T-helper 17 cell (primary cell): ENCODE measurements around the gene SOCS7. TPM values are rescaled to one million over a fixed set of nuclear protein-coding genes. Genes with fewer than 3 reads are reported as not detected.

Experiments
- ATAC-seq: fragments of 150-1000 bp; cut with Tn5 transposase; 2 replicates; pipeline ENCODE4 v1.10.0; 2021; ENCODE audit warnings: mild to moderate bottlenecking, moderate library complexity
- DNase-seq, 3 donors: peaks; one replicate each; pipeline versions ENCODE4 v3.0.0 to v3.0.0-alpha.2; 2020 to 2021
- H3K9me3 ChIP-seq: one replicate; pipeline ENCODE4 v1.7.0; 2013; ENCODE audit warnings: low read length, mild to moderate bottlenecking; ENCODE audit not compliant: control insufficient read depth, poor library complexity, severe bottlenecking
- H3K27ac Mint-ChIP-seq: one replicate; pipeline ENCODE4 v1.8.0; 2022; ENCODE audit warnings: mild to moderate bottlenecking, moderate library complexity, mixed read lengths
- H3K27me3 Mint-ChIP-seq: one replicate; pipeline ENCODE4 v1.8.0; 2022; ENCODE audit warnings: mixed read lengths
- H3K36me3 Mint-ChIP-seq: one replicate; pipeline ENCODE4 v1.8.0; 2022; ENCODE audit warnings: low read depth, mixed read lengths
- H3K4me1 Mint-ChIP-seq: one replicate; pipeline ENCODE4 v1.8.0; 2022; ENCODE audit warnings: mild to moderate bottlenecking, mixed read lengths
- H3K4me3 Mint-ChIP-seq: one replicate; pipeline ENCODE4 v1.8.0; 2022; ENCODE audit warnings: mild to moderate bottlenecking, moderate library complexity, mixed read lengths
- total RNA-seq, 4 donors: library from RNA in 2 of 4; stranded (reverse) in 2 of 4; gene quantifications; one replicate each; pipeline ENCODE4 v1.2.3 and lab custom pipeline; 2022 to 2026

Gene SOCS7
- total RNA-seq, 2 donors from 2014 or later = 15.5 to 18.7 TPM

DNA sequence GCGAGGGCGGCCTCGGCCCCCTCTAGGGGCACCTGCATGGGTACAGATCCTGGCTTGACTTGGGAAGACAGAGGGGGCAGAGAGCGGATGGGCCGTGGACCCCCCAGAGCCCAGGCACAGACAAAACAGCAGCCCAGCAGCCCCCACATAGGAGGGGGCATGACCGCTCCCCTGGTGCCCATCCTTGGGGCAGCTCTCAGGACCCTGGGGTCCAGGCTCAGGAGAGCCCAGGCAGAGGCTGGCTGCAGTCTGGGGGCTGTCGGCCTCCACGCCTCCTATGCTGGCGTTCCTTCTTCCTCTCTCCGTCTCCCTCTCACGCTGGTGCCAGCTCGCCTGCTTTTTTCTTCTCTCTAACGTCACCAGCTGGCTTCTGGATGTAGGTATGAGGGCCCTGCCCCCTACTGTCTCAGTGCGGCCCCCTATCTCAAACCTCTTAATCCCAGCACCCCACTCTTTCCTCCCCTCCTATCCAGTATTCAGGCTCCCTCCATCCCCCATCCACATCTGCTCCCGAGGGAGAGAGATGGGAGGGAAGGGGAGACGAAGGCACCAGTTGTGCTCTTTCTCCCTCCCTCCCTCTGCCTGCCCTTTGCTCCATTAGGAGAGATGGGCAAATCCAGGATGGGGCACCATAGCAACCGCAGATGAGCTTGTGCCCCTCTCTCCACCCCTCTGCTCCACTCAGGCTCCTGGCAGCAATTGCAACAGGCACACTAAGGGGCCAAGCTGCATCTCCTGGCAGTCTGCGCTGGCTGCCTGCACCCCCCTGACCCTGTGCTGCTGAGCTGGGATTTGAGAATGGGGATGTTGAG lies 7.8 kb upstream of the SOCS7 start, which contains the start of gene GPR179:
GPR179 (minus strand) TSS at position 349 of the 812 bp plus-strand sequence; CDS start at position 182, 167 bp downstream.
- peaks cover under 1% of the 10 kb centered on the region for H3K4me1 Mint-ChIP-seq
- H3K27me3 Mint-ChIP-seq = peaks cover 32% of the 10 kb centered on the region
- H3K4me3 Mint-ChIP-seq = no peak within 1 kb of the TSS
- peaks cover 3% of the 10 kb centered on the region for H3K36me3 Mint-ChIP-seq
- no peaks in the 10 kb centered on the region for H3K9me3 ChIP-seq
- H3K27ac Mint-ChIP-seq = no peak within 1 kb of the TSS
- DNase-seq (no peak), ATAC-seq (no peak)

DNA sequence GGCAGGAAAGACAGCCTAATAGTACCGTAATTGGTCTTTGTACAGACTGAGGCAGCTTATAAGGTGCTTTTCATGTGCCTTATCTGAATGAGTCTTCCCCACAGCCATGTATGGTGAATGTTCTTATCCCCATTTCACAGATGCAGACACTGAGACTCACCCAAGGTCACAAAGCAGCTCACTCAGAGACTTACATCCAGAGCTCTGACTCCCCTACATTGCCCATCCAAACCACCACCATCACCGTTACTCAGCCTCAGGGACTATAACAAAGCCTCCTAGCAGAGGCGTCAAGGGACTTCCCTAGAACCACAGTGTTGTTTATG lies 7.3 kb upstream of the SOCS7 start:
- DNase-seq (no peak), ATAC-seq (no peak)
- no peak overlapping the region for H3K27ac Mint-ChIP-seq
- peaks cover 32% of the 10 kb centered on the region for H3K27me3 Mint-ChIP-seq
- H3K4me3 Mint-ChIP-seq = no peak overlapping the region
- peaks cover 3% of the 10 kb centered on the region for H3K36me3 Mint-ChIP-seq
- H3K9me3 ChIP-seq = no peaks in the 10 kb centered on the region
- H3K4me1 Mint-ChIP-seq = peaks cover 4% of the 10 kb centered on the region

GRCh38 chr17:38345743-38346142 lies 5.9 kb upstream of the SOCS7 start:
- Mint-ChIP-seq H3K4me1 (peaks cover 9% of the 10 kb centered on the region), H3K27me3 (peaks cover 32% of the 10 kb centered on the region), H3K36me3 (peaks cover 3% of the 10 kb centered on the region), H3K27ac (no peak overlapping the region), H3K4me3 (no peak overlapping the region)
- ATAC-seq (no peak), DNase-seq (no peak)
- H3K9me3 ChIP-seq = no peaks in the 10 kb centered on the region

- DNase-seq (peak; percentile 57 to 82 (median 63)), ATAC-seq (peak; percentile 67)
- H3K36me3 Mint-ChIP-seq = no peaks in the 10 kb centered on the region
- H3K9me3 ChIP-seq = no peaks in the 10 kb centered on the region
- H3K27ac Mint-ChIP-seq = no peak overlapping the region
- no peak overlapping the region for H3K4me3 Mint-ChIP-seq
- peaks cover 14% of the 10 kb centered on the region for H3K4me1 Mint-ChIP-seq
- peaks cover 12% of the 10 kb centered on the region for H3K27me3 Mint-ChIP-seq
Measured at GRCh38 chr17:38349097-38349730, 2.4 kb upstream of the SOCS7 start.

GRCh38 chr17:38350035-38350434 lies 1.6 kb upstream of the SOCS7 start:
- Mint-ChIP-seq H3K27ac (peak overlapping the region; percentile 88), H3K4me1 (peaks cover 20% of the 10 kb centered on the region), H3K4me3 (peak overlapping the region; percentile 19), H3K36me3 (no peaks in the 10 kb centered on the region), H3K27me3 (peaks cover 7% of the 10 kb centered on the region)
- ATAC-seq = no peak
- no peak for DNase-seq
- H3K9me3 ChIP-seq = no peaks in the 10 kb centered on the region

DNA sequence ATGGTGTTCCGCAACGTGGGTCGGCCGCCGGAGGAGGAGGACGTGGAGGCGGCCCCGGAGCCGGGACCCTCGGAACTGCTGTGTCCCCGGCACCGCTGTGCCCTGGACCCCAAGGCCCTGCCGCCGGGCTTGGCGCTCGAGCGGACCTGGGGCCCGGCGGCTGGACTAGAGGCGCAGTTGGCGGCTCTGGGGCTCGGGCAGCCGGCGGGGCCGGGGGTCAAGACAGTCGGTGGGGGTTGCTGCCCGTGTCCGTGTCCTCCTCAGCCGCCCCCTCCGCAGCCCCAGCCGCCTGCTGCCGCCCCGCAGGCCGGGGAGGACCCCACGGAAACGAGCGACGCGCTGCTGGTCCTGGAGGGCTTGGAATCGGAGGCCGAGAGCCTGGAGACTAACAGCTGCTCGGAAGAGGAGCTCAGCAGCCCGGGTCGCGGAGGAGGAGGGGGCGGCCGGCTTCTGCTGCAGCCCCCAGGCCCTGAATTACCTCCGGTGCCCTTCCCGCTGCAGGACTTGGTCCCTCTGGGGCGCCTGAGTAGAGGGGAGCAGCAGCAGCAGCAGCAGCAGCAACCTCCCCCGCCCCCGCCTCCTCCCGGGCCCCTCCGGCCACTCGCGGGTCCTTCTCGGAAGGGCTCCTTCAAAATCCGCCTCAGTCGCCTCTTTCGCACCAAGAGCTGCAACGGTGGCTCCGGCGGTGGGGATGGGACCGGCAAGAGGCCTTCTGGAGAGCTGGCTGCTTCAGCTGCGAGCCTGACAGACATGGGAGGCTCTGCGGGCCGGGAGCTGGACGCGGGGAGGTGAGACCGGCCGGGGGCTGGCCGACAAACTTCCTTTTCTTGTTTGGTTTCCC lies 821 bp downstream of the SOCS7 start:
- Mint-ChIP-seq H3K36me3 (no peaks in the 10 kb centered on the region), H3K27me3 (no peaks in the 10 kb centered on the region), H3K27ac (no peak overlapping the region), H3K4me3 (peak overlapping the region; percentile 95), H3K4me1 (peaks cover 37% of the 10 kb centered on the region)
- H3K9me3 ChIP-seq = no peaks in the 10 kb centered on the region
- DNase-seq (no peak), ATAC-seq (no peak)

DNA sequence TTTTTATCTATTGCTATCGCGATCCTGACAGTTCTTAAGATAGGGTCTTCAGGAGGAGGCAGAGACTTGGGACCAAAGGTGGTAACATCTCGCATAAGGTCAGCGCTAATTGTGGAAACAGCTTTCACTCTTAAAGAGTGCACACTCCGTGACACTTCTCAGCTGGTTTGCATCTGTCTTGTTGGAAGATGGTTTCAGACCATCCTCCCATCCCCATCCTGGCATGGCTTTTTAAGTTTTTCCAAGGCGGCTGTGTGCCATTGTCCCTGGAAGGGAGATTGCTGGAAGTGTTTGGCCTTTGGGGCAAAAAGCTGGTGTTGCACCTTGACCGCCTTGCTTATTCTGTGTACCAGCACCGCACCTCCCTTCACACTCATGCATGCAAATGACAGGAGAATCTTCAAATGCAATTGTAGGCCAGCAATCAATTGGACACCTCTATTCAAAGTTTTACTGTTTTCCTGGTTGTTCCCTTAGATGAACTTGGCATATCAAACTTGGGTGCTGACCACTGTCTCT lies 1.5 kb downstream of the SOCS7 start:
- Mint-ChIP-seq H3K4me3 (peak overlapping the region; percentile 95), H3K4me1 (peaks cover 41% of the 10 kb centered on the region), H3K27me3 (no peaks in the 10 kb centered on the region), H3K27ac (no peak overlapping the region), H3K36me3 (no peaks in the 10 kb centered on the region)
- DNase-seq = no peak
- ATAC-seq = no peak
- no peaks in the 10 kb centered on the region for H3K9me3 ChIP-seq

- H3K27me3 Mint-ChIP-seq = no peaks in the 10 kb centered on the region
- DNase-seq = no peak
- H3K27ac Mint-ChIP-seq = no peak overlapping the region
- H3K4me3 Mint-ChIP-seq = peak overlapping the region; percentile 95
- H3K9me3 ChIP-seq = no peaks in the 10 kb centered on the region
- no peak for ATAC-seq
- H3K36me3 Mint-ChIP-seq = no peaks in the 10 kb centered on the region
- peaks cover 41% of the 10 kb centered on the region for H3K4me1 Mint-ChIP-seq
Measured at GRCh38 chr17:38353668-38354067, 2.0 kb downstream of the SOCS7 start.

GRCh38 chr17:38354466-38354865 lies 2.8 kb downstream of the SOCS7 start:
- ATAC-seq = no peak
- H3K4me1 Mint-ChIP-seq = peaks cover 36% of the 10 kb centered on the region
- H3K27me3 Mint-ChIP-seq = no peaks in the 10 kb centered on the region
- no peaks in the 10 kb centered on the region for H3K36me3 Mint-ChIP-seq
- DNase-seq = no peak
- H3K9me3 ChIP-seq = no peaks in the 10 kb centered on the region
- no peak overlapping the region for H3K27ac Mint-ChIP-seq
- H3K4me3 Mint-ChIP-seq = peak overlapping the region; percentile 28

DNA sequence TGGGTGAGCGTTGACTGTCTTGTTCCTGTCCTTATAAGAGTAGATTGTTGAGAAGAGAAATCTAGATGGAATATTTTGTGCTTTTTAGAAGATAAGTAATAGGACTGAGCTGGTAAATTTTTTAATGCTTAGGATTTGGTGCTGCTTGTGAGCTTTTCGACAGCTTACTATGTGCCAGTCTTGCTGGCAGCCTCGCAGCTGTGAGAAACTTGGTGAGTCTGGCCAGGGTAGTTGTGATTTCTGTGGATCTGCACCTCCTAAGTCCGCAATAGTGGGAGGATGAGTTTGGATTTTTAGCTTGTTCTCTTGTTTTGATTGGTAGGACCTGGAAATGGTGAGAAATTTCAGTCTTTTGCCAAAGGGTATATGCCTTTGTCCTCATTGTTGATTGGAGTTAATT lies 3.6 kb downstream of the SOCS7 start:
- Mint-ChIP-seq H3K36me3 (no peaks in the 10 kb centered on the region), H3K27ac (no peak overlapping the region), H3K4me1 (peaks cover 34% of the 10 kb centered on the region), H3K27me3 (no peaks in the 10 kb centered on the region), H3K4me3 (peak overlapping the region; percentile 15)
- ATAC-seq = no peak
- no peak for DNase-seq
- no peaks in the 10 kb centered on the region for H3K9me3 ChIP-seq

DNA sequence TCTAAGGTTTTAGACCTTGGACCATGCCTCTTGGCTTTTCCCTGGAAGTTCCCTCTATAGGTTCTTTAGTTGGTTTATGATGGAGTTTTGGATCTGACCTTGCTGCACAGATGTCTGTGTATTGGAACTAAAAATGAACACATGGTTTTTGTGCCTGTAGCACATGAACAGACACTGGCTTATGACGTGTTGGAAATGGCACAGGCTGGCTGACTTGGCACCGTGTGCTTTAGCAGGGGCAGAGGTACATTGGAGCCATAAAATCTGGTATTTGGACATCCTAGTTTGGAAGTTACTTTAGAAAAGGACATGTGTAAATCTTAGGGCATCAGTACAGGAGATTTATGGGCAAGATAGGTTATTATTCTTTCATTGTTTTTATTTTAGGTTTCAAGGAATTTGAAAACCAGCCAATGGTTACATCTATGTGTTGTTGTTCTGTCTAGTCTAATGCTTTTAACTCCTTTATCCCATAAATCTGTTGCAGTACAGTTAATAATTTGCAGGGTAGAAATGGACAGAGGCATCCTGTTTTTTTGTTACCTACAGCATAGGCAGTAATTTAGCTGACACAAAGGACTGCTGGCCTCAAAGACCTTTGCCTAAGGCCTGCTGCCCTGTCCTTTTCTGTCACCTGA lies 6.0 kb downstream of the SOCS7 start:
- Mint-ChIP-seq H3K4me3 (no peak overlapping the region), H3K27ac (no peak overlapping the region), H3K4me1 (peaks cover 35% of the 10 kb centered on the region), H3K27me3 (no peaks in the 10 kb centered on the region), H3K36me3 (no peaks in the 10 kb centered on the region)
- DNase-seq (no peak), ATAC-seq (no peak)
- H3K9me3 ChIP-seq = no peaks in the 10 kb centered on the region

GRCh38 chr17:38358586-38359513 lies 7.2 kb downstream of the SOCS7 start:
- no peaks in the 10 kb centered on the region for H3K9me3 ChIP-seq
- ATAC-seq = no peak
- Mint-ChIP-seq H3K36me3 (no peaks in the 10 kb centered on the region), H3K27me3 (no peaks in the 10 kb centered on the region), H3K4me1 (peaks cover 33% of the 10 kb centered on the region), H3K27ac (no peak overlapping the region), H3K4me3 (no peak overlapping the region)
- no peak for DNase-seq
